ENCODE data around the gene CRMP1.
"Not testable (repeated sequence)": the region's sequence is repeated elsewhere in the genome, so short reads cannot be mapped to it uniquely, and the experiment has no call there.

DNA sequence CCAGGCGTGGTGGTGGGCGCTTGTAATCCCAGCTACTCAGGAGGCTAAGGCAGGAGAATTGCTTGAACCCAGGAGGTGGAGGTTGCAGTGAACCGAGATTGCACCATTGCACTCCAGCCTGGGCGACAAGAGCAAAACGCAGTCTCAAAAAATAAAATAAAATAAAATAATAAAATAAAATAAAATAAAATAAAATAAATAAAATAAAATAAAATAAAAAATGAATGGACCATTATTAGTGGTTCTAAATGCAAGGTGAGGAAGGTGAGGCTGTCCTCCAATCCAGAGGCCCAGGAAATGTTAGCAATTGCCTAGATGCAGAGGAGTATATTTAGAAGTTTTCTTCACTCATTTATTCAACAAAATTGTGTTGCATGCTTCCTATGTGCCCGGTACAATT is 55.4 kb downstream of the CRMP1 start:
- not testable (repeated sequence) for TF ChIP-seq POLR2A (IDR thresholded peaks at IDR 0.05; ENCODE audit: extremely low read depth, insufficient read length)
- TF ChIP-seq, protein P1, sequence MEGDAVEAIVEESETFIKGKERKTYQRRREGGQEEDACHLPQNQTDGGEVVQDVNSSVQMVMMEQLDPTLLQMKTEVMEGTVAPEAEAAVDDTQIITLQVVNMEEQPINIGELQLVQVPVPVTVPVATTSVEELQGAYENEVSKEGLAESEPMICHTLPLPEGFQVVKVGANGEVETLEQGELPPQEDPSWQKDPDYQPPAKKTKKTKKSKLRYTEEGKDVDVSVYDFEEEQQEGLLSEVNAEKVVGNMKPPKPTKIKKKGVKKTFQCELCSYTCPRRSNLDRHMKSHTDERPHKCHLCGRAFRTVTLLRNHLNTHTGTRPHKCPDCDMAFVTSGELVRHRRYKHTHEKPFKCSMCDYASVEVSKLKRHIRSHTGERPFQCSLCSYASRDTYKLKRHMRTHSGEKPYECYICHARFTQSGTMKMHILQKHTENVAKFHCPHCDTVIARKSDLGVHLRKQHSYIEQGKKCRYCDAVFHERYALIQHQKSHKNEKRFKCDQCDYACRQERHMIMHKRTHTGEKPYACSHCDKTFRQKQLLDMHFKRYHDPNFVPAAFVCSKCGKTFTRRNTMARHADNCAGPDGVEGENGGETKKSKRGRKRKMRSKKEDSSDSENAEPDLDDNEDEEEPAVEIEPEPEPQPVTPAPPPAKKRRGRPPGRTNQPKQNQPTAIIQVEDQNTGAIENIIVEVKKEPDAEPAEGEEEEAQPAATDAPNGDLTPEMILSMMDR (IDR thresholded peaks at IDR 0.05; ENCODE audit: low read depth, low read length), result not testable (repeated sequence)
- TF ChIP-seq, protein P2, sequence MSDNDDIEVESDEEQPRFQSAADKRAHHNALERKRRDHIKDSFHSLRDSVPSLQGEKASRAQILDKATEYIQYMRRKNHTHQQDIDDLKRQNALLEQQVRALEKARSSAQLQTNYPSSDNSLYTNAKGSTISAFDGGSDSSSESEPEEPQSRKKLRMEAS (IDR thresholded peaks at IDR 0.05; ENCODE audit: low read depth, low read length), result not testable (repeated sequence)
